Heart right ventricle (tissue), 16 donors: ENCODE results near the gene THG1L. TPM values are rescaled to one million over a fixed set of nuclear protein-coding genes. Genes with fewer than 3 reads are reported as not detected.

ENCODE experiments used
- ATAC-seq, 8 donors: fragments of 200-7000 bp; cut with Tn5 transposase; one replicate each; pipeline ENCODE4 v1.9.1; 2020; ENCODE audit warnings: mild to moderate bottlenecking in 8 of 8, moderate library complexity in 8 of 8, moderate number of reproducible peaks in 1 of 8
- DNase-seq, 2 donors: peaks; one replicate each; pipeline ENCODE4 v3.0.0-alpha.2; 2020
- H3K27ac ChIP-seq, 10 donors: fragments of 200-600 bp; sonication (generic) in 2 of 10; one replicate each; pipeline versions ENCODE4 v1.5.0 to v1.8.0; 2020 to 2022; ENCODE audit warnings: mild to moderate bottlenecking in 3 of 10
- H3K27me3 ChIP-seq, 7 donors: fragments of 200-600 bp; one replicate each; pipeline ENCODE4 v1.8.0; 2021 to 2022; ENCODE audit warnings: mild to moderate bottlenecking in 2 of 7
- H3K36me3 ChIP-seq, 9 donors: fragments of 200-600 bp; sonication (generic) in 1 of 9; one replicate each; pipeline versions ENCODE4 v1.5.0 to v1.8.0; 2020 to 2022; ENCODE audit warnings: mild to moderate bottlenecking in 2 of 9
- H3K4me1 ChIP-seq, 9 donors: fragments of 200-600 bp; sonication (generic) in 1 of 9; one replicate each; pipeline versions ENCODE4 v1.5.0 to v1.8.0; 2020 to 2022; ENCODE audit warnings: mild to moderate bottlenecking in 4 of 9
- H3K4me3 ChIP-seq, 10 donors: fragments of 200-600 bp; sonication (generic) in 2 of 10; one replicate each; pipeline versions ENCODE4 v1.5.0 to v1.8.0; 2020 to 2022; ENCODE audit warnings: mild to moderate bottlenecking in 7 of 10, moderate library complexity in 2 of 10
- H3K9me3 ChIP-seq, 11 donors: fragments of 200-600 bp in 10 of 11; sonication (generic) in 2 of 11; one replicate each; pipeline versions ENCODE4 v1.5.0 to v1.8.0; 2013 to 2022; ENCODE audit warnings: mild to moderate bottlenecking in 2 of 11, control low read depth in 1 of 11, moderate library complexity in 1 of 11
- WGBS, 2 donors: extraction: QIAGEN DNeasy Blood & Tissue Kit; methylation state at CpG; one replicate each; pipeline ENCODE4 v1.1.7; 2013; ENCODE audit warnings: inconsistent platforms in 1 of 2; 5-methylcytosine and 5-hydroxymethylcytosine counted together
- intact Hi-C, 10 donors: fragments of 100-400 bp; cut with DNase I; formaldehyde crosslinking; loops; one replicate each; pipeline versions ENCODE4 v1.11.1 to v1.14.2; 2022
- polyA plus RNA-seq, 2 donors: library from polyadenylated mRNA; stranded (reverse); fragments of 200-250 nt; gene quantifications; one replicate each; pipeline ENCODE4 v1.2.3, GENCODE V29; 2013
- total RNA-seq, 10 donors: library from RNA; stranded (reverse); fragmentation: NEBNext Ultra II Directional in 3 of 10; extraction: Animal tissue kit (Norgen Biotek cat#: 25700) in 3 of 10; gene quantifications; one replicate each; pipeline versions ENCODE4 v1.2.1 to v1.2.4, GENCODE V29; 2021 to 2023
- TF ChIP-seq, protein P1 (sequence below), 9 donors: fragments of 200-600 bp; sonication (generic) in 2 of 9; IDR thresholded peaks; one replicate each; pipeline versions ENCODE4 v1.5.0 to v1.8.0; 2021 to 2022; ENCODE audit warnings: antibody characterized with exemption in 9 of 9, mild to moderate bottlenecking in 5 of 9, moderate library complexity in 1 of 9
- donor health status: Arrhythmogenic right ventricular cardiomyopathy.
- donor health status: ischemic (EF 13 %, LVEDD 7.1; RV severe dilation, severe dysfunction).
- donor health status: healthy with polysubstance abuse.
- donor health status: DM: no; HTN: yes; CAD: no.
- donor health status: DM: no; HTN: no; CAD: no.
- donor health status: ischemic (EF 25% LVEDD 6.9; RV normal size, moderate dysfunction).
- donor health status: ischemic (EF 25% LVEDD 5.7; RV mildly dilated, moderate dysfunction).
- donor health status: healthy.
- donor health status: DM: yes; HTN: yes; CAD: no.
- donor health status: Ischemic cardiomyopathy.
- donor health status: ischemic (EF 35%, LVEDD 5.7; RV mildly dilated, moderate dysfunction).
- donor health status: nonischemic (EF 11% LVEDD 7.7; RV severe dilation, severe dysfunction).
- donor health status: DM: yes; HTN: yes; CAD: no.
- donor health status: PGD.
- donor health status: ischemic (EF 29% LVEDD 5.4; RV normal size, mild dysfunction).
- donor health status: nonischemic (EF 23%, LVEDD 6.1; RV moderate dilation, normal function).

THG1L gene
- total and polyA plus RNA-seq, 12 donors, result 3.4 to 11.9 (median 6.3) TPM

DNA sequence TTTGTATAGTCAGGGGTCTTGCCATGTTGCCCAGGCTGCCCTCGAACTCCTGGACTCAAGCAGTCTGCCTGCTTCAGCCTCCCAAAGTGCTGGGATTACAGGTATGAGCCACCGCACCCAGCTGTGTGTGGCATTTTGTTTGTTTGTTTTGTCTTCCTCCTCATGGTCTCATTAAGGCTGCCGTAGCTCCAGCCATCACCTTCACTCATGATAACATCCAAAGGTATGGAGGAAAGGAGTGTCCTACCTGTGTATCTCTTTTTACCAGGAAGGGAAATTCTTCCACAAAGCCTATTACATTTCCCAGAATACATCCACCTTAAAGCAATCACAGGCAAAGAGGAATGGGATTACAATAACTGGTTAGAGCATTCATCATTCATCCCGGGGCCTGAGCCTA is 39.4 kb downstream of the THG1L start:
- ATAC-seq, result no peak
- H3K4me1 ChIP-seq, result peaks cover 0 to 5% (median 0%) of the 10 kb centered on the region in 9 donors
- no peaks in the 10 kb centered on the region for H3K27me3 ChIP-seq
- H3K36me3 ChIP-seq, result no peaks in the 10 kb centered on the region
- H3K9me3 ChIP-seq, result peaks cover 0 to 7% (median 0%) of the 10 kb centered on the region in 11 donors
- intact Hi-C loops, result no loop called here
- no peak overlapping the region for H3K27ac ChIP-seq
- H3K4me3 ChIP-seq, result no peak overlapping the region
- DNase-seq, result no peak
- WGBS, 2 donors, result 97 to 98% methylated on average over 4 of the region's 4 CpGs
- TF ChIP-seq, protein P1, sequence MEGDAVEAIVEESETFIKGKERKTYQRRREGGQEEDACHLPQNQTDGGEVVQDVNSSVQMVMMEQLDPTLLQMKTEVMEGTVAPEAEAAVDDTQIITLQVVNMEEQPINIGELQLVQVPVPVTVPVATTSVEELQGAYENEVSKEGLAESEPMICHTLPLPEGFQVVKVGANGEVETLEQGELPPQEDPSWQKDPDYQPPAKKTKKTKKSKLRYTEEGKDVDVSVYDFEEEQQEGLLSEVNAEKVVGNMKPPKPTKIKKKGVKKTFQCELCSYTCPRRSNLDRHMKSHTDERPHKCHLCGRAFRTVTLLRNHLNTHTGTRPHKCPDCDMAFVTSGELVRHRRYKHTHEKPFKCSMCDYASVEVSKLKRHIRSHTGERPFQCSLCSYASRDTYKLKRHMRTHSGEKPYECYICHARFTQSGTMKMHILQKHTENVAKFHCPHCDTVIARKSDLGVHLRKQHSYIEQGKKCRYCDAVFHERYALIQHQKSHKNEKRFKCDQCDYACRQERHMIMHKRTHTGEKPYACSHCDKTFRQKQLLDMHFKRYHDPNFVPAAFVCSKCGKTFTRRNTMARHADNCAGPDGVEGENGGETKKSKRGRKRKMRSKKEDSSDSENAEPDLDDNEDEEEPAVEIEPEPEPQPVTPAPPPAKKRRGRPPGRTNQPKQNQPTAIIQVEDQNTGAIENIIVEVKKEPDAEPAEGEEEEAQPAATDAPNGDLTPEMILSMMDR (IDR thresholded peaks at IDR 0.05), result no peak

DNA sequence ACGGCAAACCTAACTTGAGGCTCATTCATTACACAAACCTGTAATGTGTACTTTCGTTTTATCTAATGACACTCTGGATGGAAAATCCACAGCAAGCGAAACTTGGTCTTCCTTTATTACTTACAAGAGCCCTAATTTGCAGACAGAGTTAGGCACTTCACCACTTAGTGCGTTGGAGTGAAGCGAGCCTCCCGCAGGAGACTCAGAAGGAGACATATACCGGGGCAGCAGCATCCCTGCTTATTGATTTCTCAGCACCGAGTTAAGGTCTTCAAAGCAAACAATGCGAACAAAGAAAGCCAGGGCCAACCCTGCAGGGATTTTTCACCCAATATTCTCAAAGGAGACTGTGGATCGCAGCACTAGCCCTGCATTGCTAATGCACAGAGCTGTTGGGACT is 40.9 kb downstream of the THG1L start:
- Histone ChIP-seq H3K36me3 (no peaks in the 10 kb centered on the region), H3K27ac (no peak overlapping the region), H3K4me3 (no peak overlapping the region), H3K4me1 (peaks cover 0 to 5% (median 0%) of the 10 kb centered on the region in 9 donors), H3K27me3 (no peaks in the 10 kb centered on the region), H3K9me3 (peaks cover 0 to 7% (median 0%) of the 10 kb centered on the region in 11 donors)
- ATAC-seq (no peak), DNase-seq (no peak)
- 86 to 87% methylated on average over 10 of the region's 10 CpGs for WGBS, 2 donors
- TF ChIP-seq, protein P1 (IDR thresholded peaks at IDR 0.05), result no peak
- intact Hi-C loops, result no loop called here

DNA sequence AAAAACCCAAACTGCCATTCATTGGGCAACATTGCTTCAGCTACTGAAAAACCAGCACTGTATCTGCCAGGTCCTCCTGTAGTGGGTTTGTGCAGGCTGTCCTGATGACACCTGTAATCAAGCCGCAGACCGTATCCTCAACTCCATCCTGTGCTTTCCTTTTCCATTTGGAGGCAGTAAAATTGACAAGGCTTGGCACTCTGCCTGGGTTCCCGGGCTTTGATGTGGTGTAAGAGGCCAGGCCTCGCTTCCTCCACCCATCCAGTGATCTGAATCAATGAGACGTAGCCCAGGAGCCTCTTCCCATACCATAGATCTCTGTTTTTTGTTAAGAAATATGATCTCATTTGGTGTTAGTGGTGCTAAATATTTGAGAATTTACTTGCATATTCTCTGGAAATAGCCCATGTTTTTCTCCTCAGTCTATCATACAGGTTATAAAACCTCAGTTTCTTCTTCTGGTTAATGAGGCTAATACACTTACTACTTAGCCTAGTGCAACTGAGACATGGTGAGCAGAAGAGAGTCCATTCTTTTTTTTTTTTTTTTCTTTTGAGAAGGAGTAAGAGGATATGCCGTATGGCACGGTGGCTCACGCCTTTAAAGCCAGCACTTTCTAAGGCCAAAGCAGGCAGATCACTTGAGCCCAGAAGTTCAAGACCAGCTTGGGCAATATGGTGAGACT is 47.0 kb downstream of the THG1L start:
- TF ChIP-seq, protein P1 (IDR thresholded peaks at IDR 0.05), result no peak
- DNase-seq (no peak), ATAC-seq (no peak)
- H3K4me1 ChIP-seq, result no peaks in the 10 kb centered on the region
- WGBS, 2 donors, result 66 to 67% methylated on average over 8 of the region's 8 CpGs
- H3K36me3 ChIP-seq, result peaks cover 0 to 8% (median 0%) of the 10 kb centered on the region in 9 donors
- H3K9me3 ChIP-seq, result no peaks in the 10 kb centered on the region
- intact Hi-C loops, result no loop called here
- no peak overlapping the region for H3K4me3 ChIP-seq
- H3K27me3 ChIP-seq, result no peaks in the 10 kb centered on the region
- no peak overlapping the region for H3K27ac ChIP-seq

DNA sequence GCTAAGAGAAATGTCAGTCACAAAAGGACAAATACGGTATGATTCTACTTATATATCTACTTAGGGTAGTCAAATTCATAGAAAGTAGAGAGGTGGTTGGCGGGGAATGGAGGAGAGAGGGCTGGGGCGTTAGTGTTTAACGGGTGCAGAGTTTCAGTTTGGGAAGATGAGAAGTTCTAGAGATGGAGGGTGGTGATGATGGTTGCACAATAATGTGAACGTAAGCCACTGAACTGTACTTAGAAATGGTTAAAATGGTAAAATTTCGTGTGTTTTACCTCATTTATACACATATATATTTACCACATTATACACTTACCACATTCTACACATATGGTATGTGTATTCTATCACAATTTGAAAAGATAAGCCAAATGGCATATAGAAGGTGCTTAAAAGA is 48.0 kb downstream of the THG1L start:
- Histone ChIP-seq H3K4me3 (no peak overlapping the region), H3K9me3 (no peaks in the 10 kb centered on the region), H3K27ac (no peak overlapping the region), H3K27me3 (no peaks in the 10 kb centered on the region), H3K4me1 (no peaks in the 10 kb centered on the region), H3K36me3 (peaks cover 0 to 16% (median under 1%) of the 10 kb centered on the region in 9 donors)
- ATAC-seq (no peak), DNase-seq (no peak)
- TF ChIP-seq, protein P1 (IDR thresholded peaks at IDR 0.05), result no peak
- WGBS, 2 donors, result 90 to 93% methylated on average over 6 of the region's 6 CpGs
- intact Hi-C loops, result no loop called here
